Stimulated activated CD8-positive, alpha-beta memory T cell treated with anti-CD3 and anti-CD28 coated beads, Interleukin-15, amount 100 ng/mL, for 24 hours (primary cell): ENCODE data around the gene KANTR.

Experiments
- DNase-seq: peaks from one replicate; pipeline ENCODE4 v3.0.0-alpha.2; 2020; ENCODE audit warnings: low read depth

Gene KANTR

GRCh38 chrX:53093748-53094581 lies at the start of gene KANTR:
KANTR (plus strand) TSS chrX:53094142; CDS start chrX:53124273, 30,131 bp downstream.
- peak; percentile 43 for DNase-seq

- DNase-seq = no peak
These were observed 48.9 kb upstream of the KANTR start for GRCh38 chrX:53044995-53045394.

GRCh38 chrX:53047228-53047627 lies 46.7 kb upstream of the KANTR start:
- no peak for DNase-seq

GRCh38 chrX:53048169-53049126 lies 45.5 kb upstream of the KANTR start, which contains the start of gene GPR173:
GPR173 (plus strand) TSS chrX:53048789; CDS start chrX:53076622, 27,833 bp downstream.
- no peak for DNase-seq

GRCh38 chrX:53049127-53049517 lies 44.8 kb upstream of the KANTR start:
- no peak for DNase-seq

GRCh38 chrX:53050841-53051240 lies 43.1 kb upstream of the KANTR start:
- DNase-seq = no peak

GRCh38 chrX:53055244-53055849 lies 38.6 kb upstream of the KANTR start:
- DNase-seq = no peak

GRCh38 chrX:53056292-53056691 lies 37.6 kb upstream of the KANTR start:
- DNase-seq = no peak

- no peak for DNase-seq
These were observed 28.8 kb upstream of the KANTR start for GRCh38 chrX:53065104-53065503.

GRCh38 chrX:53071064-53071463 lies 22.9 kb upstream of the KANTR start:
- no peak for DNase-seq

GRCh38 chrX:53071604-53072417 lies 22.1 kb upstream of the KANTR start:
- DNase-seq = no peak

- no peak for DNase-seq
These were observed 21.4 kb upstream of the KANTR start for GRCh38 chrX:53072418-53073114.

GRCh38 chrX:53073115-53073586 lies 20.8 kb upstream of the KANTR start:
- no peak for DNase-seq

GRCh38 chrX:53075011-53075410 lies 18.9 kb upstream of the KANTR start:
- no peak for DNase-seq

- DNase-seq = no peak
These were observed 17.3 kb upstream of the KANTR start for GRCh38 chrX:53076671-53077070.

GRCh38 chrX:53077207-53078197 lies 16.4 kb upstream of the KANTR start:
- no peak for DNase-seq

GRCh38 chrX:53078943-53079342 lies 15.0 kb upstream of the KANTR start:
- DNase-seq = no peak

- no peak for DNase-seq
These were observed 13.0 kb upstream of the KANTR start for GRCh38 chrX:53080628-53081580.
